Astrocyte (in vitro differentiated cells and primary cell): Measurements from ENCODE around the gene GOLGA6D.

ENCODE experiments used
- CTCF ChIP-seq: IDR thresholded peaks from 2 replicates; pipeline ENCODE4 v1.5.1; 2011; ENCODE audit warnings: low read depth, mild to moderate bottlenecking, inconsistent platforms, low read length, moderate library complexity; ENCODE audit not compliant: insufficient read depth
- EZH2 ChIP-seq: IDR thresholded peaks from 2 replicates; pipeline ENCODE4 v1.6.1; 2012; ENCODE audit warnings: mild to moderate bottlenecking, low read length, inconsistent platforms; ENCODE audit not compliant: insufficient read depth

DNA sequence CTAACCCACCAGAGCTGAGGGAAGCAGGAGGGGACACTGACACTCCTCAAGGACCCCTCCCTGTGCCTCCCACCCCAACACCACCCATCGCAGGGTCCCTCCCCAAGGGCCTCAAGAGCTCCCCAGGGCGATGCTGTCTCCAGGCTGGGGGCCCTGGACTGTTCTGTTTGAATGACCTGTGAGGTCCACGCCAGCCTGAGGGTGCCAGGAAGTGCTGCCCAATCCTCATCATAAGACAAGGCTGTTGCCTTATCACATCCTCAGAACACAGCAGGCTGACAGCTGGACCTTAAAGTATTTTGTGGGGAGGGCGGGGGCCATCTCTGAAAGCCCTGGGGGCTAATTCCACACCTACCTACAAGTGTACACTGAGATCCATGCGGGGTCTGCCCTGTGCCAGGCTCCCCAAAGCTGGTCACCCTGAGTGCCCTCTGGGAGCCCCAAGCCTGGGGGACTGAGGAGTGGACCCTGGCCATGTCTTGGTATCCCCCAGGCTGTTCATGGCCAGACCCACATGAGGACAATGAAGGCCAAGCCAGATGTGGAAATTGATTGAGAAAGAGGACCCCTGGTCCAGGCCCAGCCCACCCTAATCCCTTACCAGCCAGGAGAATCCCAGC is 48.3 kb upstream of the GOLGA6D start:
- TF ChIP-seq CTCF = no peak
- no peak for TF ChIP-seq EZH2
